GM19467 (cell line): ENCODE data around the gene NT5DC2.

ENCODE experiments used
- ATAC-seq: cut with Tn5 transposase; IDR thresholded peaks from one replicate; pipeline ENCODE4 v1.9.1; 2021; ENCODE audit warnings: mild to moderate bottlenecking, moderate library complexity; ENCODE audit not compliant: unreplicated experiment

Gene NT5DC2

GRCh38 chr3:52490035-52490938, 43.4 kb downstream of the NT5DC2 start:
- ATAC-seq: no peak

- no peak for ATAC-seq
Measured at GRCh38 chr3:52489453-52489852, 44.2 kb downstream of the NT5DC2 start.

- ATAC-seq: no peak
Measured at GRCh38 chr3:52488746-52489145, 44.9 kb downstream of the NT5DC2 start.

DNA sequence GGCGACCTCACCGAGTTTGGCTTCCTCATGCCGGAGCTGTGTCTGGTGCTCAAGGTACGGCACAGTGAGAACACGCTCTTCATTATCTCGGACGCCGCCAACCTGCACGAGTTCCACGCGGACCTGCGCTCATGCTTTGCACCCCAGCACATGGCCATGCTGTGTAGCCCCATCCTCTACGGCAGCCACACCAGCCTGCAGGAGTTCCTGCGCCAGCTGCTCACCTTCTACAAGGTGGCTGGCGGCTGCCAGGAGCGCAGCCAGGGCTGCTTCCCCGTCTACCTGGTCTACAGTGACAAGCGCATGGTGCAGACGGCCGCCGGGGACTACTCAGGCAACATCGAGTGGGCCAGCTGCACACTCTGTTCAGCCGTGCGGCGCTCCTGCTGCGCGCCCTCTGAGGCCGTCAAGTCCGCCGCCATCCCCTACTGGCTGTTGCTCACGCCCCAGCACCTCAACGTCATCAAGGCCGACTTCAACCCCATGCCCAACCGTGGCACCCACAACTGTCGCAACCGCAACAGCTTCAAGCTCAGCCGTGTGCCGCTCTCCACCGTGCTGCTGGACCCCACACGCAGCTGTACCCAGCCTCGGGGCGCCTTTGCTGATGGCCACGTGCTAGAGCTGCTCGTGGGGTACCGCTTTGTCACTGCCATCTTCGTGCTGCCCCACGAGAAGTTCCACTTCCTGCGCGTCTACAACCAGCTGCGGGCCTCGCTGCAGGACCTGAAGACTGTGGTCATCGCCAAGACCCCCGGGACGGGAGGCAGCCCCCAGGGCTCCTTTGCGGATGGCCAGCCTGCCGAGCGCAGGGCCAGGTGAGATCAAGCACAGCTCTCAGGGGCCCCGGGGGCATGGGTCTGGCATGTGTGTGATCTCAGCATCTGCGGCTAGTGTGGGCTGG, 45.6 kb downstream of the NT5DC2 start:
- ATAC-seq: no peak

DNA sequence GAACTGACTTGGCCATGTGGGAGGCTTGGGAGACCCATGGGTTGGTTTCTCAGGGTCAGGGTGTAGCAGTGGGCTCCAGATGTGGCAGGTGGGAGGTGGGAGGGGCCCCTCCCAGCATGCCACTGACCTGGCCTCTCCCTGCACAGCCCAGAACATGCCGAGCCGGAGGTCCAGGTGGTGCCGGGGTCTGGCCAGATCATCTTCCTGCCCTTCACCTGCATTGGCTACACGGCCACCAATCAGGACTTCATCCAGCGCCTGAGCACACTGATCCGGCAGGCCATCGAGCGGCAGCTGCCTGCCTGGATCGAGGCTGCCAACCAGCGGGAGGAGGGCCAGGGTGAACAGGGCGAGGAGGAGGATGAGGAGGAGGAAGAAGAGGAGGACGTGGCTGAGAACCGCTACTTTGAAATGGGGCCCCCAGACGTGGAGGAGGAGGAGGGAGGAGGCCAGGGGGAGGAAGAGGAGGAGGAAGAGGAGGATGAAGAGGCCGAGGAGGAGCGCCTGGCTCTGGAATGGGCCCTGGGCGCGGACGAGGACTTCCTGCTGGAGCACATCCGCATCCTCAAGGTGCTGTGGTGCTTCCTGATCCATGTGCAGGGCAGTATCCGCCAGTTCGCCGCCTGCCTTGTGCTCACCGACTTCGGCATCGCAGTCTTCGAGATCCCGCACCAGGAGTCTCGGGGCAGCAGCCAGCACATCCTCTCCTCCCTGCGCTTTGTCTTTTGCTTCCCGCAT, 46.4 kb downstream of the NT5DC2 start:
- no peak for ATAC-seq

DNA sequence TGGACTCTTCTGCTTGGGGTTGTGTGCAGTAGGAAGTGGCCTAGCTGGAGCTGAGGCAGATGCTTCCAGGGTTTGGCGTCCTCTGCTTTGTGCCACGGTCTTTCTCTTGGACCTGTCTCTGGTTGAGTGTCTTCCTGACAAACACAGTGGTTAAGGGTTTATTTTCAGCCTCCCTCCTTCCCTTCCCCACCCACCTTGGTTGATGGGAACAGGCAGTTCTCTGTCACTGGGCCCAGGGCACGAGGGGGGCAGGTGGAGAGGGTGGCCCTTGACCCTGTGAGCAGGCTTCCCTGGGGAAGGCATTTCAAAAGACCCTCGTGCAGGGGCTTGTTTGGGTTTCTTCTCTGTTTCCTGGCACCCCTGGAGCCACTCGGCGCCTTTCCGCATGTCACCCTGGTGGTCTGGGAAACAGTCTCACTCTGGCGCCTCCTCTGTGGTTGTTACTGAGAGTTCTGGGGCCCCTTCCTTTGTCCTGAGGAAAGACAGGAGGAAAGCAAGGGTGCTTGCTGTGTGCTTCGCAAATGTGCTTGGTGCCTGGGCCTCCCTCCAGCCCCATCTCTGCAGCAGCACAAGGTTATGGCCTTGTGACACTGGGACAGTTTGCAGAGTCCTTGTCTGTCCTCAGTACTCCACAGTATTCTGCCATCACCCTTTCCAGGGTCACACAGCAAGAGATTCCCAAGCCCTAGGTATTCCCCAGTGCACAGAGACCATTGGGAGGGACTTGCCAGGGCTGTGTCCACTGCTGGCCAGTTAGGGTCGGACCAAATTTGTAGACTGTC, 48.8 kb downstream of the NT5DC2 start:
- no peak for ATAC-seq

- no peak for ATAC-seq
Measured at GRCh38 chr3:52483577-52484381, 49.9 kb downstream of the NT5DC2 start.

DNA sequence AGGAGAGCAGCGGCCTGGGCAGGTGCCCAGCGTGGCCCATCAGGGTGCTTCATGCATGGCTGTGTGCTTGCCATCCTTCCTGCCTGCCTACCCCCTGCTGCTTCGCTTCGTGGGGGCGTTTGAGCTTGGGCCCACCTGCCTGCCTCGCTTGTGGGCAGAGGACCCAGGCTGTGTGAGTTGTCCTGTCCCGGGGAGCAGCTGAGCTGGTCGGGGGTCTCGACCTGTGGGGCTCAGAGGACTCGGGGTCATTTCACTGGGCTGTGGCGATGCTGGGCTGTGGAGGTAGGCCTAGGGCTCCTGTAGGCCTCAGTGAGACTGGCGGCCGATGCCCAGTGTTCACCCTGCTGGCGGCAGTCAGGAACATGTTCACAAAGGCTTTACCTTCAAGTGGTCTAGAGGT, 50.6 kb downstream of the NT5DC2 start:
- ATAC-seq: no peak

DNA sequence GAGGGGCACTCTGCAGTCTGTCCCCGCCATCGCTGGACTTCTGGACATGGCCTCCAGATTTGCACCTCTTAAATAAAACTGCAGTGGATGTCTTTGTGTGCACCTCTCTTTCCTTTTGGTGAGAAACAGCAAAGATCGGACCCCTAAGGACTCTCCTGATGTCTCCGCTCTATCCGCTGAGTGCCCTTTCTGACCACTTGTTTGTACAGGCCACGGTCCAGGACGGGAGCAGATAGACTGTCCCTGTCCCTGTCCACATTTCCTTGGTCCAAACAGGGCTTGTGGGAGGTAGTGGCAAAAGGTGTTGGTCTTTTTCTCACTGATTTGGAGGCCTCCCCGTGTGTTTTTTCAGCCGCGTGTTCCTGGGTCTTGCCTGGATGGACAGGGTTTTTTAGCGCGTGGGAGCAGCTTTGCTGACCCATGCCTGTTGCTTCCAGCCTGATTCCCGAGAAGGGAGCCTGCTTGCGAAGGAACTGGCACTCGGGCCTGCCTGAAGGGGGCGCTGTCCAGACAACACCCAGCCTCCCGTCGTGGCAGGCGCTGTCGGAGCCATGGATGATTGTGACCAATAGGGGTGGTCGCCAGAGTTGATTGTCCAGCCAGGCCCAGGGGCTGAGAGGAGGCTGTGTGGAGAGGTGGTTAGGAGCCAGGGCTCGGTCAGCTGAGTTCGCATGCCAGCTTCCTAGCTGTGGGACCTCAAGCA, 51.7 kb downstream of the NT5DC2 start:
- no peak for ATAC-seq

DNA sequence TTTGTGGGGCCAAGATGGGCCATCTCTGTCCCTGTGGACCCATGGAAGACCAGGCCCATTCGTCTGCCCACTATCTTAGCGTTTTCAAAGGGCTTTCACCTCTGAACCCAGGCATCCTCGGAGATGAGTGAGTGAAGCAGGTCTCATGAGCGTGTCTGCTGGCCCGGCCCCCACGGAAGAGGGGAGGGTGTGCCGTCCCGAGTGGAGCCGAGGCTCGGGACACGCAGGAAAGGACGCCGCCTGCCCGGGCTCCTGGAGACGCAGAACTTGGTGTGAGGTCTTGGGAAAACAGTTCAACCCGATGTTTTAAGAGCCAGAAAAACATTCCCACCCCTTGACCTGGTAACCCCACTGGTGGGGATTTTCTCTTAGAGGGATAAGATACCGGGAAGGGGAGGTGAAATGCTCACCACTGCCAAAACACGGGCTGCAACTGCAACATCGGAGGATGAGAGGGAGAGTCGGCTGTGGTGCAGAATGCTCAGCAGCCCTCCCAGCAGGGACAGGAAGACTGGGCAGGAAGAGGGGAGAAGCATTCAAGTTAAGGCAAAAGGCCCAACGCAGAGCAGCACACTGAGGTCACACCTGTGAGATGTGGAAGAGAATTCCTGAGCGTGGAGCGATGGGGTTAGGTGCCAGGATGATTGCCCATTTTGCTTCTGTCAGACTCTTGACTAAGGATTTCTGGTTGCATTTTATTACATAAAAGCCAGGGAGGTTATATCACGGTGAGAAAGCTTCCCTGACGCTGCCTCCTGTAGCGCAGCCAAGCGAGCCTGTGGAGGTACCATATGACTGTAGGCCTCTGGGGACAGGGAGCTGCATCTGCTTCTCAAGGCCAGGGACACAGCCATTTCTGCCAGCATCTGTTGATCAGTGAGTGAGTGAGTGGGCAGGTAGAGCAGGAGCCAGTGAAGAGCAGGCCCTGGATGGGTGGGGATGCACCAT, 52.6 kb downstream of the NT5DC2 start:
- ATAC-seq: no peak

DNA sequence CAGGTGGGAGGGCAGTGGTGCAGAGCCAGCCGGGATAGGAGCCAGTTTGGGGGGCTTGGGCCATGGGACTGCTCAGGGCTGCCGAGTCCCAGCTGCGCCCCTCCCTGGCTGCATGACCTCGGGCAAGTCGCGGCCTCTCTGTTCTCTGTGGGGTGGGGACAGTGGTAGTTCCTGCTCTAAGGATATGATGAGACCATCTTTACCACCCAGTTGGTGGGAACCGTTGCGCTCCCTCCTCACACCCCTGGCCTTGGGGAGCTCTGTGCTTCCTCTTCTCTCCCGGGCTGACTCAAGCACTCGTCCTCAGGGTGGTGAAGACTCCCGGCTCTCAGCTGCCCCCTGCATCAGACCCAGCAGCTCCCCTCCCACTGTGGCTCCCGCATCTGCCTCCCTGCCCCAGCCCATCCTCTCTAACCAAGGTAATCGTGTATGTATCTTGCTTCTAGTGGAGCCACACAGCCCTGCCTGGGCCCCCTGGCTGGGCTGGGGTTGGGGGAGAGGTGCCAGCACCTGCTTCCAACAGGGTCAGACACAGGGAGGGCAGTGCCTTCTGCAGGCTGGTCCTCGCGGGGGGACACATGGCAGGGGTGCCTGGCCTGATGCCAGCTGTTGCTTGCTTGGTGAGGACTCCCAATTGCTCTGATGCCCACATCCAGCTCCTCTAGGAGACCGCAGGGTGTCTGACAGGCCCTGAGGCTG, 53.6 kb downstream of the NT5DC2 start:
- ATAC-seq: no peak

- no peak for ATAC-seq
Measured at GRCh38 chr3:52479037-52479876, 54.4 kb downstream of the NT5DC2 start.

DNA sequence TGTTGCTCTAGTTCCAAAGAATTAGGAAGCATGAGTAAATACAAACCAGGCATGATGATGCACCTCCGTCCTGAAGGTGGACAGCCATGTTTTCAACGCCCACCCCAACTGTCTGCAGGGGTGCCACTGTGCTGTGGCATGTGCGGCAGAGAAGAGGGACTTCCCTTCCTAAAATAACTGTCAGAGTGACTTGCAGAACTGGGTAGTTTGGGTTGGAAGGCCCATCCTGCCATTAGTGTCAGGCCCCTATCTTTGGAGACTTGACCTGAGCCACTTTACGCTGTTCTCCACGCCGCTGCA, 55.9 kb downstream of the NT5DC2 start:
- ATAC-seq: no peak

GRCh38 chr3:52477076-52477795, 56.4 kb downstream of the NT5DC2 start:
- ATAC-seq: no peak
